ENCODE data around the gene DAO. TPM values are rescaled to one million over a fixed set of nuclear protein-coding genes. Genes with fewer than 3 reads are reported as not detected.
A peak's percentile ranks its signal among the peaks of the same experiment; 100 is the strongest.

DAO gene
- total RNA-seq, 6 experiments from 2014 or later: not detected

GRCh38 chr12:108852674-108853309 lies 27.1 kb upstream of the DAO start:
- Mint-ChIP-seq H3K4me1 (ENCODE audit: low read depth) (peaks cover 70% of the 10 kb centered on the region), H3K9me3 (peaks cover 17% of the 10 kb centered on the region), H3K36me3 (ENCODE audit: low read depth) (peaks cover 60% of the 10 kb centered on the region), H3K27ac (peak overlapping the region; percentile 100), H3K4me3 (peak overlapping the region; percentile 98), H3K27me3 (ENCODE audit: insufficient read depth) (peaks cover 17% of the 10 kb centered on the region)
- DNase-seq: no peak
- TF ChIP-seq CTCF (IDR thresholded peaks at IDR 0.05): no peak

- no peak for DNase-seq
- Mint-ChIP-seq H3K27me3 (ENCODE audit: insufficient read depth) (peaks cover 17% of the 10 kb centered on the region), H3K36me3 (ENCODE audit: low read depth) (peaks cover 54% of the 10 kb centered on the region), H3K4me3 (peak overlapping the region; percentile 98), H3K9me3 (peaks cover 17% of the 10 kb centered on the region), H3K4me1 (ENCODE audit: low read depth) (peaks cover 69% of the 10 kb centered on the region), H3K27ac (peak overlapping the region; percentile 100)
- no peak for TF ChIP-seq CTCF (IDR thresholded peaks at IDR 0.05)
Observed at GRCh38 chr12:108853426-108853825, 26.5 kb upstream of the DAO start.

- Mint-ChIP-seq H3K9me3 (peaks cover 17% of the 10 kb centered on the region), H3K4me3 (peak overlapping the region; percentile 98), H3K27ac (peak overlapping the region; percentile 100), H3K27me3 (ENCODE audit: insufficient read depth) (peaks cover 17% of the 10 kb centered on the region), H3K36me3 (ENCODE audit: low read depth) (peaks cover 51% of the 10 kb centered on the region), H3K4me1 (ENCODE audit: low read depth) (peaks cover 72% of the 10 kb centered on the region)
- DNase-seq: peak; percentile 92
- peak; percentile 71 for TF ChIP-seq CTCF (IDR thresholded peaks at IDR 0.05)
Observed at GRCh38 chr12:108853981-108854446, 25.9 kb upstream of the DAO start.

DNA sequence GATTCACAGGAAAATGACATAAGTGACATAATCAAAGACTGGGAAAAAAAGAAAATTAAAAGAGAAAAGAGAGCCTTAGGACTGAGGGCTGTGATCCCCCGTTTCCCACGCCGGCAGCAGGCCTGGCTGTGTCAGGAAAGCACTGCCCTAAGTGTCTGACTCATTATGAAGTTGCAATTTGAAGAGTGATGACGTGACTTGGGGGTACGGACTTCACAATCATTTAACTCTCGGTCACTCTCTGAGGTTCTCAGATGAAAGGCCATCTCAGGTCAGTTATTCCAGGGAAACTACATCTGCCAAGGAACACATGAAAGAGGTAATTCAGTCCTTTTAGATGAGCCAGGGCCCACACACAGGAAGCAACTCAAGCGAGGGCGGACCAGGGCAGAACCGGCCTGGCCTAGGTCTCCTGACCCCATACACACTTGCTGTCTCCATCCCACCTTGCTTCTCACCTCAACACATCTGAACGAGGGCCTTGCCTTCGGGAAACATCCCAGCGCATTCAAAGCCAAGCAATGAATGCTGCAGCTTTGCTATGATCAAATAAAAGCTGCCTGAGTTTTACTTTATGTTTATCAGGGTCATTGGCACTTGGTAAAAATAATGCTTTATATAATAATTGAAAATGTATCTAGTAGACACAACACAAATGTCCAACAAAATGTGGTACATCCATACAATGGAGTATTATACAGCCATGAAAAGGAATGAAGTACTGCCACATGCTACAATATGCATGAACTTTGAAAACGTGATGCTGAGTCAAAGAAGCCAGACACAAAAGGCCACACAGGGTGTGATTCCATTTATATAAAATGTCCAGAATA lies 25.2 kb upstream of the DAO start:
- H3K9me3 Mint-ChIP-seq: peaks cover 17% of the 10 kb centered on the region
- TF ChIP-seq CTCF (IDR thresholded peaks at IDR 0.05): no peak
- peak; percentile 97 for DNase-seq
- H3K4me3 Mint-ChIP-seq: peak overlapping the region; percentile 98
- peak overlapping the region; percentile 100 for H3K27ac Mint-ChIP-seq
- H3K36me3 Mint-ChIP-seq (ENCODE audit: low read depth): peaks cover 51% of the 10 kb centered on the region
- H3K27me3 Mint-ChIP-seq (ENCODE audit: insufficient read depth): peaks cover 17% of the 10 kb centered on the region
- peaks cover 72% of the 10 kb centered on the region for H3K4me1 Mint-ChIP-seq (ENCODE audit: low read depth)

DNA sequence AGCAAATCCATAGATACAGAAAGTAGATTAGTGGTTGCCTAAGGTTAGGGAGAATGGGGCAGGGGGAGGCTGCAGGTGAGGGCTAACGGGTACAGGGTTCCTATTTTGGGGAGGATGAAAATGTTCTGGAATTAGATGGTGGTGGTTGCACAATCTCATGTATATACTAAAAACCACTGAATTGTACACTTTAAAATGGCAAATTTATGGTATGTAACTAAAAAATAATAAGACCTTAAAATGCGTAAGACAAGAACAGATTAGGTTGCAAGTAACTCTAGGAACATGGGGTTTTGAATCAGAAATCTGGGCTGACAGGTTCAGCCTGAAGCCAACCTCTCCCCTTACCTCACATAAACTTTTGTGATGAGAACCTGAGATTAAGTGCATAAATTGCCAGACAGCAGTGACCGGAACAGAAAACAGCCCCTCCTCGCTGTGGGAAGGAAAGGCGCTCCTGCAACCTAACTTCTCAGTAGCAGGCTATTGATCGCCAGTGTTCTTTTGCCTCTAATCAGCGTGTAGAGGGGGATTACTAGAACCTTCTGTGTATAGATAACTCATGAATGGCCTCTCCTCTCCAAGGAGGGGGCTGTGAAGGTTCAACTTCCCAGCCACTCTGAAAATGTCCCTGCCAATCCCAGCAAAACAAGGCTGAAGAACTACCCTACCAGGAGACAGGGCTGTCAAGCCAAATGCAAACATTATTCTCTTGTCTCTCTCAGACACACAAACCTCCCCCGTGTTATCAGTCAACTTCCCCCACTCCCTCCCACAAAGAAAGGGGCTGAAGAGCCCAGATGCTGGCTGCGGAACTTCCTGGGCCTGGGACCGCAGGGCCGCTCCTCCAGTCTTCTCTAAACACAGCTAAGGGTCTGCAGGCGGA lies 24.4 kb upstream of the DAO start:
- no peak for TF ChIP-seq CTCF (IDR thresholded peaks at IDR 0.05)
- Mint-ChIP-seq H3K9me3 (peaks cover 17% of the 10 kb centered on the region), H3K27ac (peak overlapping the region; percentile 100), H3K36me3 (ENCODE audit: low read depth) (peaks cover 51% of the 10 kb centered on the region), H3K27me3 (ENCODE audit: insufficient read depth) (peaks cover 17% of the 10 kb centered on the region), H3K4me1 (ENCODE audit: low read depth) (peaks cover 71% of the 10 kb centered on the region), H3K4me3 (peak overlapping the region; percentile 98)
- DNase-seq: no peak

Data from HFFc6 (cell line).